Measurements from ENCODE around the gene SGTA.

SGTA gene

DNA sequence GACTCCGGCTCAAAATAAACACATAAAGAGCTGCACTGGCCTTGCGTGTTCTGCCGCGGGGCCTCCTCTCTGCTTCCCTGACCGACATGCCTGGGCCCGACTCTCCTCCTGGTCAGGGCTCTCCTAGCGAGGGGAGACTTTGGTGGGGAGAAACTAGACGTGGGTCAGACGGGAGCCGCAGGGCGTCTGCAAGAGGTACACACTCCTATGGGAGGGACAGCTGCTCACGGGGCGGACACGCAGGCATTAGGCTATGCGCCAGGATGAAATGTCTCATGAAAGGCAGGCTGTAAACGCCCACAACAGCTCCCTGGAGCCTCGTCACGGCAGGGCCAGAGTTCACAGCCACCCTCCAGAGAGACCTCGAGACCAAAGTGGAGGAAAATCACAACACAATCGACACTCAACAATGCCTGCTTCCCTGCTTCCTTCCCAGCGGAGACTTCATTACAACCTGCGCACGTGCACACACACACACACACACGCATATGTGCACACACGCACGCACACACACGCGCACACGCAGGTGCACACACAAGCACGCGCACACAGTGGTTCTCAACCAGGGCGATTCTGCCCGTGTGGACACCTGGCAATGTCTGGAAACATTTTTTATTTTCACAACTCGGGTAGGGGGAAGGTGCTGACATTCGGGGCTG lies 49.0 kb downstream of the SGTA start:
- Histone ChIP-seq H3K36me3 (ENCODE audit: control insufficient read depth in 2 of 2, insufficient read depth in 2 of 2, low read length in 2 of 2) (peaks cover 14 to 18% of the 10 kb centered on the region in 2 donors), H3K27me3 (ENCODE audit: control insufficient read depth in 2 of 2, insufficient read depth in 2 of 2, low read length in 2 of 2) (no peaks in the 10 kb centered on the region), H3K27ac (ENCODE audit: low read depth in 2 of 2, low read length in 2 of 2) (no peak overlapping the region), H3K9me3 (ENCODE audit: control insufficient read depth in 2 of 2, low read length in 2 of 2) (no peaks in the 10 kb centered on the region), H3K9ac (ENCODE audit: low read depth in 1 of 2, low read length in 2 of 2) (no peak overlapping the region), H3K4me3 (ENCODE audit: low read length in 2 of 2) (no peak overlapping the region), H3K4me1 (ENCODE audit: control insufficient read depth in 2 of 2, insufficient read depth in 2 of 2, low read length in 2 of 2) (peaks cover under 1 to 2% of the 10 kb centered on the region in 2 donors)

DNA sequence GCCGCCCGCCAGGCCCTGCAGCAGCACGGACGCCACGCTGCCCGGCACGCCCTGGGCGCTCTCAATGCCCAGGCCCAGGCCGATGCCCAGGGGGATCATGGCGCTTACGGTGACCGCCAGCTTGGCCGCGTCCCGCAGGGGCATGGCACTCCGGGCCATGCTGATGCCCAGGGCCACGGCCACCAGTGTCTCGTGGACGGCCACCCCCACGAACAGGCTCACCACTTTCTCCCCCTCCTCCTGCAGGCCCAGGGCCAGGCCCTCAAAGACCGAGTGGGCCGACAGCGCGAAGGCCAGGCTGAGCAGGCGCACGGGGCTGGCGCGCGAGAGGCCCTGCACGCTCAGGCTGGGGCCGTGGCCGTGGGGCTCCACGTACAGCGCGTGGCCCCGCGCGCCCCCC lies 50.2 kb downstream of the SGTA start:
- Histone ChIP-seq H3K9ac (ENCODE audit: low read depth in 1 of 2, low read length in 2 of 2) (no peak overlapping the region), H3K36me3 (ENCODE audit: control insufficient read depth in 2 of 2, insufficient read depth in 2 of 2, low read length in 2 of 2) (peaks cover 14 to 18% of the 10 kb centered on the region in 2 donors), H3K4me3 (ENCODE audit: low read length in 2 of 2) (no peak overlapping the region), H3K27ac (ENCODE audit: low read depth in 2 of 2, low read length in 2 of 2) (no peak overlapping the region), H3K27me3 (ENCODE audit: control insufficient read depth in 2 of 2, insufficient read depth in 2 of 2, low read length in 2 of 2) (no peaks in the 10 kb centered on the region), H3K4me1 (ENCODE audit: control insufficient read depth in 2 of 2, insufficient read depth in 2 of 2, low read length in 2 of 2) (no peaks in the 10 kb centered on the region), H3K9me3 (ENCODE audit: control insufficient read depth in 2 of 2, low read length in 2 of 2) (no peaks in the 10 kb centered on the region)

DNA sequence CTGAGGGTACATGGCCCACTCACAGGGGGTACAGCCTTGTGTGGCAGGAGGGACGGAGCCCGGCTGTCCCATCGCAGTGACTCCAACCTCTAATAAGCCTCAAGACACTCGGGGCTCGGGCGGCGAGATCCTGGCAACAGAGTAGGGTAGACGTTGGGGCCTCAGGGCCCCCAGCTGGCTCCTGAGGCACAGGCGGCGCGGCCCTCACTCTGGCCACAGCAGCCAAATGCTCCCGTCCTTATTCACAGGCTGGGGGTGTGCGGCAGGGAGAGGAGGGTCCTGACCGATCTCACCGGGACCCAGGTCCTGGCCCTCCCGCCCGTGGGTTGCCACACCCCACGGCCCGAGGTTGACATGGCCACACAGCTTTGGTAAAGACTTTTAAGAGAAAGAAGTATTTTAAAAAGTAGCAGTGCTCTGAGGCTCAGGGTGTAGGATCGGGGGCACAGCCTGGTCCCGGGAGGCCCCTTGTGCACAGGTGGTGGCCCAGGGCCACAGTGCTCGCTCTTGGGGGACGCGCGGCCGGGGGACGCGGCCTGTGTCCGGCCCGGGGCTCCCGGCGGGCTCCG lies 50.8 kb downstream of the SGTA start:
- peaks cover 14 to 18% of the 10 kb centered on the region in 2 donors for H3K36me3 ChIP-seq (ENCODE audit: control insufficient read depth in 2 of 2, insufficient read depth in 2 of 2, low read length in 2 of 2)
- H3K27ac ChIP-seq (ENCODE audit: low read depth in 2 of 2, low read length in 2 of 2): no peak overlapping the region
- H3K4me1 ChIP-seq (ENCODE audit: control insufficient read depth in 2 of 2, insufficient read depth in 2 of 2, low read length in 2 of 2): no peaks in the 10 kb centered on the region
- no peak overlapping the region for H3K4me3 ChIP-seq (ENCODE audit: low read length in 2 of 2)
- no peak overlapping the region for H3K9ac ChIP-seq (ENCODE audit: low read depth in 1 of 2, low read length in 2 of 2)
- no peaks in the 10 kb centered on the region for H3K9me3 ChIP-seq (ENCODE audit: control insufficient read depth in 2 of 2, low read length in 2 of 2)
- no peaks in the 10 kb centered on the region for H3K27me3 ChIP-seq (ENCODE audit: control insufficient read depth in 2 of 2, insufficient read depth in 2 of 2, low read length in 2 of 2)

DNA sequence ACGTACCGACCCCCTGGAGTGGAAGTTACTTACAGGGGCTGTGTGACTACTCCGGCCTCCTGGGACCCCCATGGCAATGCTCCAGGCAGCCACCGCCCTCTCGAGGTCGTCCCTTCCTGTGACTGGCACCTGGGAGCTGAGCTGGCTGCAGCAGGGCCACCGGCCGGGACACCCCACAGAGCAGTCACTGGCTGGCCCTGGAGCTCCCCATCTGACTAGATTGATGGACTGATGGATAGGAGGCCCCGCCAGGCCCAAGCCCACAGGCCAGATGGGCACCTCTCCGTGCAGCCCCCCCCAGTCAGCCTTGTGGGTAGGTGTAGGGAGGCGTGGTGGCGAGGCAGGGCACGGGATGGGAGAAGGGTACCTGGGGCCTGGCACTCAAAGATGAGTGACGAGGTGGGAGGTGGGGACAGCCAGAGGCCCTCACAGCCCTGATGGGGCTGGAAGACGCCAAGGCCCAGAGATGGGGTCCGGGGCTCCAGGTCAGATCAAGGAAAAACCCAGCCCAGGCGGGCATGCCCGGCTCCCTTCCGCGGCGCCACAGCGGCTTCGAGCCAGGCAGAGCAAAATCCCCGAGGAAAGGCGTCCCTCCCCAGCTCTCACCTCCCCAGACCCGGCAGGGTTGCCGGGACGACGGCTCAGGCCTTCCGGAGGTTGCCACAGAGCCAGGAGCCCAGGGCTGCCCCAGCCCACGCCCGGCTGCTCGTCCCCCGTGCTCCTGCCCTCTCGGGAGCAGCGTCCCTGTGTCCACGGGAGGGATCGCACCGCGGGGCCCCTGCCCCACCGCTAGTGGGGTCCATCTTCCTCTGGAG lies 51.7 kb downstream of the SGTA start:
- Histone ChIP-seq H3K4me1 (ENCODE audit: control insufficient read depth in 2 of 2, insufficient read depth in 2 of 2, low read length in 2 of 2) (no peaks in the 10 kb centered on the region), H3K27ac (ENCODE audit: low read depth in 2 of 2, low read length in 2 of 2) (no peak overlapping the region)

DNA sequence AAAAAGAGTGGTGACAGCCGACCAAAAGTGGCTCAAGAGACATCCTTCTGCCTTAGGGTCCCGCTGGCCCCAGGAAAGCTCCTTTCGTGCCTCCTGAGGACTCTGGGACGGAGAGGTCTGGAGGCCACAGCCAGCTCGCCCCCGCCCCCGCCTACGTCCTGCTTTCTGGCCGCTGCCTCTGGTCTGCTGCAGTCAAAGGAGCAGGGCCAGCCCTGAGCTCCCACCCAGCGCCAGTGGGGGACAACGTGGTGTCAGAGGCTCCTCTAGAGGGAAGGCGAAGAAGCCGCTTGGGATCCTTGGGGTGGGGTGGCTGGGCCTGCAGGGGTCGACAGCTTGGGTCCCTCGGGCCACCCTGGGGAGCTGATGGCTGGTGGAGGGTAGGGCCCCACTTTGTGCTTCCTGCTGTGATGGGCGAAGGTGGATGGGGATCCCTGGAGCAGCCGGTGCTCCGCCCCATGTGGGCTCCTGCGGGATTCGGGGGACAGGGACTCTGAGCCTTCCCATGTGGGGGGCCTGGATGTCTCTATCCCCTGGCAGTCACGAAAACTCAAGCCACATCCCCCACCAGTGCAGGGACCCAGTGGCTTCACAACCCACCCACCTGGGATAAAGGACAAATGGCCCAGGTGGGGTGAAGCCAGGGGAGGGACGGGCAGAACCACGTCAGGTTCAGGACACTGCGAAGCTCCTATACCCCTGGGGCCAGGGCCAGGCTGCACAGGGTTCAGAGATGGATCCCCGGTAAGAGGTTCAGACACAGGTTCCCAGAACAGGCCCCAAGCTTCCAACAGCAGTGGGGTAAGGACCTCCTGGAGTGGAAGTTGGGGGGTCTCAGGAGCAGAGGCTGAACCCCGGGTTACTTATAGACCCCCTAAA lies 52.9 kb downstream of the SGTA start:
- Histone ChIP-seq H3K9me3 (ENCODE audit: control insufficient read depth in 2 of 2, low read length in 2 of 2) (no peaks in the 10 kb centered on the region), H3K36me3 (ENCODE audit: control insufficient read depth in 2 of 2, insufficient read depth in 2 of 2, low read length in 2 of 2) (peaks cover 3 to 7% of the 10 kb centered on the region in 2 donors), H3K9ac (ENCODE audit: low read depth in 1 of 2, low read length in 2 of 2) (no peak overlapping the region), H3K4me3 (ENCODE audit: low read length in 2 of 2) (no peak overlapping the region), H3K4me1 (ENCODE audit: control insufficient read depth in 2 of 2, insufficient read depth in 2 of 2, low read length in 2 of 2) (no peaks in the 10 kb centered on the region), H3K27me3 (ENCODE audit: control insufficient read depth in 2 of 2, insufficient read depth in 2 of 2, low read length in 2 of 2) (peaks cover 0 to 6% of the 10 kb centered on the region in 2 donors), H3K27ac (ENCODE audit: low read depth in 2 of 2, low read length in 2 of 2) (no peak overlapping the region)

More for the DNA sequence above, 51.7 kb downstream of the SGTA start:
- no peaks in the 10 kb centered on the region for H3K9me3 ChIP-seq (ENCODE audit: control insufficient read depth in 2 of 2, low read length in 2 of 2)
- peaks cover 0 to 3% of the 10 kb centered on the region in 2 donors for H3K27me3 ChIP-seq (ENCODE audit: control insufficient read depth in 2 of 2, insufficient read depth in 2 of 2, low read length in 2 of 2)
- H3K36me3 ChIP-seq (ENCODE audit: control insufficient read depth in 2 of 2, insufficient read depth in 2 of 2, low read length in 2 of 2): peaks cover 8 to 12% of the 10 kb centered on the region in 2 donors
- H3K4me3 ChIP-seq (ENCODE audit: low read length in 2 of 2): no peak overlapping the region
- no peak overlapping the region for H3K9ac ChIP-seq (ENCODE audit: low read depth in 1 of 2, low read length in 2 of 2)

DNA sequence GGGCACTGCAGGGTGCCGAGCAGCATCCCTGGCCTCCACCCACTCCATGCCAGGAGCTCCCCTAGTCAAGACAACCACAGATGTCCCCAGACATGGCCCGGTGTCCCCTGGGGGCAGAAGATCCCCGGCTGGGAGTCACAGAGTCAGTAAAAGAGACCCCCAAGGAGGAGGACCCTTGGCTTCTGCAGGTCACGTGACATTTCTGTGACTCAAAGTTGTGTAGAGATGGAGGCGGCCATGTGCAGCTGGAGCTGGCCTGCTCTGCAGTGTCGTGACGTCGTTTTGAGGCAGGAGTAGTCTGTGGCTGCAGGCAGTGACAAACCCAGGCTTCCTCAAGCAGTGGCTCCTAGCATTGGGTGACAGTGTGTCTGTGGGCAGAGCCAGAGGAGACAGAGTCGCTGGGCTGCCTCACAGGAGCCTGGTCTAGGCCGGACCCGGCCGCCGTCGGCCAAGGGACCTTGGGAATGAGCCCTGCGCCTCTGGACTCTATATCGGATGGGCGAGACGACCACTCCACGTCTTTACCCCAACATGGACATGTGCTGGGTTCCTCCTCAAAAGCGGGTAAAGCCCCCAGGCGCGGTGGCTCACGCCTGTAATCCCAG lies 54.2 kb downstream of the SGTA start:
- Histone ChIP-seq H3K27me3 (ENCODE audit: control insufficient read depth in 2 of 2, insufficient read depth in 2 of 2, low read length in 2 of 2) (peaks cover 0 to 6% of the 10 kb centered on the region in 2 donors), H3K9ac (ENCODE audit: low read depth in 1 of 2, low read length in 2 of 2) (no peak overlapping the region), H3K4me1 (ENCODE audit: control insufficient read depth in 2 of 2, insufficient read depth in 2 of 2, low read length in 2 of 2) (no peaks in the 10 kb centered on the region), H3K4me3 (ENCODE audit: low read length in 2 of 2) (no peak overlapping the region), H3K9me3 (ENCODE audit: control insufficient read depth in 2 of 2, low read length in 2 of 2) (no peaks in the 10 kb centered on the region), H3K36me3 (ENCODE audit: control insufficient read depth in 2 of 2, insufficient read depth in 2 of 2, low read length in 2 of 2) (no peaks in the 10 kb centered on the region), H3K27ac (ENCODE audit: low read depth in 2 of 2, low read length in 2 of 2) (no peak overlapping the region)

DNA sequence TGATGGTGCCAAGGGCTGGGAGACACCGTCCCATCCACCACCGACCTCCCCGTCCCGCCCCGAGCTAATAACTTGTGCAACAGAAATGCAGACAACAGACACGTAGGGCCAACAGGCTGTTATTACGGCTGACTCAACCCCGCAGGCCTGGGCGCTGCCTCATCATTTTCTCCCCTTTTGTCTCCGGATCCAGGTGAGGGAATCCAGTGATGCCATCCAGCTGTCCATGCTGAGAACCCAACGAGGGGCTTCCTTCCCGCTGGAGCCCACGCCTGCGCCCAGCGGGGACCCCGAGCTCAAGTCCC lies 55.5 kb downstream of the SGTA start:
- Histone ChIP-seq H3K27me3 (ENCODE audit: control insufficient read depth in 2 of 2, insufficient read depth in 2 of 2, low read length in 2 of 2) (peaks cover 4 to 7% of the 10 kb centered on the region in 2 donors), H3K27ac (ENCODE audit: low read depth in 2 of 2, low read length in 2 of 2) (no peak overlapping the region), H3K9me3 (ENCODE audit: control insufficient read depth in 2 of 2, low read length in 2 of 2) (no peaks in the 10 kb centered on the region), H3K36me3 (ENCODE audit: control insufficient read depth in 2 of 2, insufficient read depth in 2 of 2, low read length in 2 of 2) (no peaks in the 10 kb centered on the region), H3K4me3 (ENCODE audit: low read length in 2 of 2) (no peak overlapping the region), H3K4me1 (ENCODE audit: control insufficient read depth in 2 of 2, insufficient read depth in 2 of 2, low read length in 2 of 2) (peaks cover 2 to 5% of the 10 kb centered on the region in 2 donors), H3K9ac (ENCODE audit: low read depth in 1 of 2, low read length in 2 of 2) (no peak overlapping the region)

DNA sequence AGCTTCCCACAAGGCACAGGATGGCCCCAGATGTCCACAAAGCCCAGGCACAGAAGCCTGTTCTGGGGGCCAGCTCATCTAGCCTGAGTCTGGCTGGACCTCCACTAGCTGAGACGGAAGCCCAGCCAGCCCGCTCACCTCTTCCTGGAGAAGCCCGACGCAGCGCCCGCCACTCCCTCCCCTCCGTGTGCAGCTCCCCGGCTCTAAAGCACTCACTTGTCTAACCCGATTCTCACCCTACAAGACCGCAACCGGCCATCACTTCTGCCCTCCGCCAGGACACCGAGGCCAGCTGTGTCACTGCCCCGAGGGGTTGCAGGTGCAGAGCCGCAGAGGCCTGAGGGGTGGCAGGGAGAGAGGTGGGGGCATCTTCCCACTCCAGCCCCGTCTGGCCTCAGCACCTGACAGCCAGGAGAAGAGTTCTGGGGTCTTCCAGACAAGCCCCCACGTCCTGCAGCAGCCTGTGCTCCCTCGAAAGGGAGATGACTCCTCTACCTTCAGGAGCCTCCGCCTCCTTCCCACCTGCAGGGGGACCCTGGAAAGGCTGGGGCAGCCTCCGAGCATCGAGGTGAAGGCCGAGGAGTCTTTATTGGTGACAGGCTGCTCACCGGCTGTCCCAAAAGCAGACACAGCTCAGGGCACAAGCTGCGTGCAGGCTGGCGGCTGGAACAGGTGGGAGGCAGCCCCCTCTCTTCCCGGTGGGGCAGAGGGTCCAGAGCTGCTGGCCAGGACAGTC lies 56.0 kb downstream of the SGTA start:
- Histone ChIP-seq H3K27me3 (ENCODE audit: control insufficient read depth in 2 of 2, insufficient read depth in 2 of 2, low read length in 2 of 2) (peaks cover 8 to 11% of the 10 kb centered on the region in 2 donors), H3K27ac (ENCODE audit: low read depth in 2 of 2, low read length in 2 of 2) (no peak overlapping the region), H3K4me1 (ENCODE audit: control insufficient read depth in 2 of 2, insufficient read depth in 2 of 2, low read length in 2 of 2) (peaks cover 2 to 5% of the 10 kb centered on the region in 2 donors), H3K9ac (ENCODE audit: low read depth in 1 of 2, low read length in 2 of 2) (no peak overlapping the region), H3K9me3 (ENCODE audit: control insufficient read depth in 2 of 2, low read length in 2 of 2) (no peaks in the 10 kb centered on the region), H3K4me3 (ENCODE audit: low read length in 2 of 2) (no peak overlapping the region), H3K36me3 (ENCODE audit: control insufficient read depth in 2 of 2, insufficient read depth in 2 of 2, low read length in 2 of 2) (no peaks in the 10 kb centered on the region)

DNA sequence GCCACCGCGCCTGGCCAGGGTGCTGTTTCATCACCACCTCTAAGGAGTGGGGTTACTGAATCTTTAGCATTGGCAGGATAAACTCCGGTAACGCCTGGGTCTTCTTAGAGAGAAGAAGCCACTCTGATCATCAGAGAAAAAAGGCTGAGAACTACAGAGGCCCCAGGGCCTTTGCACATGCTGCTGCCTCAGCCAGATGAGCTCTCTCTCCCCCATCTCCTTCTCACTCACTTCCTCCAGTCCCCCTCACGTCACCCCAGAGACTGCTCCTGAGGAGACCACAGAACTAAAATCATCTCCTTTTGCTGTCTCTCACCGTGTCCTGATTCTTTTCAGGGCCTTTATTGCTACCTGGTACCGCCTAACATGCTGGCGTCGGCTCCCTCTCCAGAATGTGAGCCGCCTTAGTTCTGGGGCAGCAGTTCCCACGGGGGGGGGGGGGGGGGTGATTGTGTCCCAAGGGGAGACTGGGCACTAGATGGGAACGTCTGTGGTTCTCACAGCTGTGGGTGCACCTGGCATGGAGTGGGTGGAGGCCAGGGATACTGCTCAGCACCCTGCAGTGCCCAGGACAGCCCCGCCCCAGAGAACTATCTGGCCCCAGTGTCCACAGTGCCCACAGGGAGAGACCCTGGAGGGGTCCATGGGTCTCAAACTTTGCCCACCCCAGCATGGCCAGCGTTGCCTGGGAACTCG lies 56.8 kb downstream of the SGTA start:
- Histone ChIP-seq H3K27me3 (ENCODE audit: control insufficient read depth in 2 of 2, insufficient read depth in 2 of 2, low read length in 2 of 2) (peaks cover 11 to 13% of the 10 kb centered on the region in 2 donors), H3K4me3 (ENCODE audit: low read length in 2 of 2) (no peak overlapping the region), H3K27ac (ENCODE audit: low read depth in 2 of 2, low read length in 2 of 2) (no peak overlapping the region), H3K36me3 (ENCODE audit: control insufficient read depth in 2 of 2, insufficient read depth in 2 of 2, low read length in 2 of 2) (no peaks in the 10 kb centered on the region), H3K9me3 (ENCODE audit: control insufficient read depth in 2 of 2, low read length in 2 of 2) (no peaks in the 10 kb centered on the region), H3K9ac (ENCODE audit: low read depth in 1 of 2, low read length in 2 of 2) (no peak overlapping the region), H3K4me1 (ENCODE audit: control insufficient read depth in 2 of 2, insufficient read depth in 2 of 2, low read length in 2 of 2) (peaks cover 2 to 5% of the 10 kb centered on the region in 2 donors)

Data from mucosa of rectum (tissue), 2 donors.